Lower leg skin (tissue), 4 donors: ENCODE results near the gene CAMKMT. TPM values are rescaled to one million over a fixed set of nuclear protein-coding genes. Genes with fewer than 3 reads are reported as not detected.

ENCODE experiments used
- DNase-seq, 2 donors: peaks; one replicate each; pipeline ENCODE4 v3.0.0-alpha.2; 2019; ENCODE audit warnings: low spot score in 2 of 2
- H3K4me3 ChIP-seq: fragments of 200-600 bp; sonication (generic); 2 replicates; pipeline ENCODE4 v1.5.1; 2017; ENCODE audit warnings: mild to moderate bottlenecking, low read depth; ENCODE audit not compliant: poor library complexity, severe bottlenecking
- POLR2A ChIP-seq, 2 donors: fragments of 450-650 bp; IDR thresholded peaks; one replicate each; pipeline ENCODE4 v1.6.1; 2016 to 2017; ENCODE audit warnings: antibody characterized with exemption in 2 of 2, mild to moderate bottlenecking in 1 of 2, moderate library complexity in 1 of 2
- WGBS, 2 donors: methylation state at CpG; one replicate each; pipeline ENCODE4 v1.1.5; 2018; 5-methylcytosine and 5-hydroxymethylcytosine counted together
- intact Hi-C: fragments of 100-400 bp; cut with DNase I; formaldehyde crosslinking; loops from one replicate; pipeline ENCODE4 v1.15.0; 2023; ENCODE audit warnings: low total_unique reads
- total RNA-seq, 4 donors: library from RNA; depleted of rRNA; stranded (reverse); fragments of >200 nt; gene quantifications; one replicate each; pipeline ENCODE4 v1.1.0, GENCODE V29; 2016
- TF ChIP-seq, protein P1 (sequence below), 3 donors: fragments of 450-650 bp; IDR thresholded peaks; one replicate each; pipeline ENCODE4 v1.5.1; 2016; ENCODE audit warnings: antibody characterized with exemption in 3 of 3, mild to moderate bottlenecking in 3 of 3, moderate library complexity in 2 of 3

Gene CAMKMT
- total RNA-seq, 4 donors from 2014 or later = 4.2 to 18.3 (median 9.8) TPM

DNA sequence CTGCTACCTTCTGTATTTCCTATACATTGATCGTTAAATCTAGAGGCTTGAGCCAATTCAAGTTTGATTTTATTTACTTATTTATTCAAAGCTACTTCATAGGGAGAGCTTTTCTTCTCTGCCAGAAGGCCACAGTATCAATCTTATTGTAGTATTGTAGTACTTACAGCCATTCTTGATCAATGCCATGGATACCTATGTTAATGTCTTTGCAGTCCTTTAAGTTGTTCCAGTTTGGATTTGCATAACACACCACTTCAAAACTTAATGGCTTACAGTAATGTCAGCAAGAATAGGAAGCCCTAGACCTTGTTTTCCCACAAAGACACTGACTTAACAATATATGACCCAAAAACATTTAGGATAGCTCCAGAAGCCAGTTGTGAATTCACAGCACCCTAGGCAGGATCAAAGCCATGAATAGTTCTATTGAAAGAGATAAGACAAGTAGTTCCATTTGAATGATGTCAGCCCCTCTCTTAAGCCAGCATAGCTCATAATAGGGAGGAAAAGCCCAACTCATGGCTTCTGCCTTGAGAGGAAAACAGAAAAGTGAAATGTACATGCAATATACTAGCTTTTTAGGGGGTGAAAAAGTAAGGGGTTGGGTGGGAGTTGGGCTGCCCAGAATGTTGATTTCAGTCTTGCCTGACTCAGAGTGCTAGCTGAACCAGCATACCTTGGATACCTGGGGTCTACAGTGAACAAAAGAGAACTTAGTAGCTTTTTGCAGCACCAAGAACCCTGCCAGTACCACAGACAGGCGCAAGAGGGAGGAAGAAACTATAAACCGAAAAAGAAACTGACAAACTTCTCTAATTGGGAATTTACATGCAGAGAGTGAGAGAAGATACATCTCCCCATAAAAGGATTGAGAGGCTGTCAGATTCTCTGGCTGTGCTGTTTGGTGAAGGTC, 101.4 kb downstream of the CAMKMT start:
- DNase-seq = no peak

DNA sequence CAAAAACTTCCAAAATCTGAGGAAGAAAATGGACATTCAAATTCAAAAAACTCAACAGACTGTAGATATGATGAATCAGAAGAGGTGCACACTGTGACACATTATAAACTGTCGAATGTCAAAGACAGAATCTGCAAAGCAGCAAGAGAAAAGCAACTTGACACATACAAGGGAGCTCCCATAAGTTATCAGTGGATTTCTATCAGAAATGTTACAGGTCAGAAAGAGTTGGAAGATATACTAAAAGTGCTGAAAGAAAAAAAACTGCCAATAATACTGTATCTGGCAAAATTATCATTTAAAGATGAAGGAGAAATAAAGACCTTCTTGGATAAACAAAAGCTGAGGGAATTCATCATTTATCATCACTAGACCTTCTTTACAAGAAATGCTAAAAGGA, 102.7 kb downstream of the CAMKMT start:
- H3K4me3 ChIP-seq = no peak overlapping the region
- WGBS, 2 donors = 100% methylated on average over 1 of the region's 1 CpG
- intact Hi-C loops = no loop called here
- DNase-seq = no peak
- no peak for TF ChIP-seq POLR2A (IDR thresholded peaks at IDR 0.05)
- TF ChIP-seq, protein P1, sequence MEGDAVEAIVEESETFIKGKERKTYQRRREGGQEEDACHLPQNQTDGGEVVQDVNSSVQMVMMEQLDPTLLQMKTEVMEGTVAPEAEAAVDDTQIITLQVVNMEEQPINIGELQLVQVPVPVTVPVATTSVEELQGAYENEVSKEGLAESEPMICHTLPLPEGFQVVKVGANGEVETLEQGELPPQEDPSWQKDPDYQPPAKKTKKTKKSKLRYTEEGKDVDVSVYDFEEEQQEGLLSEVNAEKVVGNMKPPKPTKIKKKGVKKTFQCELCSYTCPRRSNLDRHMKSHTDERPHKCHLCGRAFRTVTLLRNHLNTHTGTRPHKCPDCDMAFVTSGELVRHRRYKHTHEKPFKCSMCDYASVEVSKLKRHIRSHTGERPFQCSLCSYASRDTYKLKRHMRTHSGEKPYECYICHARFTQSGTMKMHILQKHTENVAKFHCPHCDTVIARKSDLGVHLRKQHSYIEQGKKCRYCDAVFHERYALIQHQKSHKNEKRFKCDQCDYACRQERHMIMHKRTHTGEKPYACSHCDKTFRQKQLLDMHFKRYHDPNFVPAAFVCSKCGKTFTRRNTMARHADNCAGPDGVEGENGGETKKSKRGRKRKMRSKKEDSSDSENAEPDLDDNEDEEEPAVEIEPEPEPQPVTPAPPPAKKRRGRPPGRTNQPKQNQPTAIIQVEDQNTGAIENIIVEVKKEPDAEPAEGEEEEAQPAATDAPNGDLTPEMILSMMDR (IDR thresholded peaks at IDR 0.05) = no peak

More for the DNA sequence above, 101.4 kb downstream of the CAMKMT start:
- H3K4me3 ChIP-seq = no peak overlapping the region
- intact Hi-C loops = no loop called here
- TF ChIP-seq, protein P1 (IDR thresholded peaks at IDR 0.05) = no peak
- TF ChIP-seq POLR2A (IDR thresholded peaks at IDR 0.05) = no peak
- 88 to 98% methylated on average over 3 of the region's 3 CpGs for WGBS, 2 donors

DNA sequence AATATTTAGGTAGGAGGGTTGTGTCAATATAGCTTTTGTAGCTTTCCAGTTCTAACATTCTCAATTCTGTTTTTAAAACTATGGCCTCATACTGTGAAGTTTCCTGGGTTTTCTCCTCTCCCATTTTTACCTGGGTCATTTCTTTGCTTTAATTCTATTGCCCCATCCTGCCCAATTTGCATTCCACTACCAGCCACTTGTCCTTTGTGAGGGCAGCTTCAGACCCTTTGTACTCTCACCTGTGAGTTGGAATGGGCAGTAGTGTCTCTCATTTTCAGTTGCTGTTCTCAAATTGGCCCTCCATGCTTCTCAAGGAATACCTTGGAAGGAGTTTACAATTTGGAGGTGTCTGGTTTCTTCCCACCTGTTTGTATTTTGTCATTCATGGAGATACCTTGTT, 108.4 kb downstream of the CAMKMT start:
- TF ChIP-seq POLR2A (IDR thresholded peaks at IDR 0.05) = no peak
- TF ChIP-seq, protein P1 (IDR thresholded peaks at IDR 0.05) = no peak
- H3K4me3 ChIP-seq = no peak overlapping the region
- intact Hi-C loops = no loop called here
- DNase-seq = no peak

DNA sequence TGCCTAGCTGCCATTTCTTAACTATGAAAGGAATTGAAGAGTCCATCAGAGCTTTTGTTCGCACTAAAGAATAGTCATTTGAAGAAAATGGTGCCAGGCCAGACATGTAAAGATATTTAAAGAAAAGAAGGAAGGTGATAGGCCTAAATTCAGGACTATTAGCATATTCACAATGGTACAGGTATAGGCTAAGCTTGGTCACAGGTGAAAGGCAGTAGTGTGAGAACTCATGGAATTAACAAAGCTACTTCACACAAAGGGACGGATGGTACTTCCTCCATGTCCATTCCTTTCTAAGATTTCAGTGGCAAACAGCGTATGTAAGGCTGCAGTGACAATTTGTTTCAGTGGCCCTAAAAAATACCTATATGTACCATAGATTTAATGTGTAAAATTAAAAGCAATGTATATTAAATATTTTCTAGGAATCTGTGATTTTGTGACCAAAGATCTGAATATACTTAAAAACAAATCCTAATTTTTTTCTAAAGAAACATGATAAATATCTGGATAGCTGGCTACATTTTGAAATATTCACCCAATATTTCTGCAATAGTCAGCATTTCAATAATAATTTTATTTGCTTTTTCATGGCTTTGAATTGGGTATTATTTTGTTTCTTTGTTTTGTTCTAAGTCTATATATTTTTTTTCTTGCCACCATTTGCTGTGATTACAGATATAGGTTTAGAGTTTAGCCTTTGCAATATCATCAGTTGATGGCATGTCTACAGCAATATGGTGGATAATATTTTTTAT, 116.1 kb downstream of the CAMKMT start:
- WGBS, 2 donors = 92 to 93% methylated on average over 3 of the region's 3 CpGs
- intact Hi-C loops = no loop called here

DNA sequence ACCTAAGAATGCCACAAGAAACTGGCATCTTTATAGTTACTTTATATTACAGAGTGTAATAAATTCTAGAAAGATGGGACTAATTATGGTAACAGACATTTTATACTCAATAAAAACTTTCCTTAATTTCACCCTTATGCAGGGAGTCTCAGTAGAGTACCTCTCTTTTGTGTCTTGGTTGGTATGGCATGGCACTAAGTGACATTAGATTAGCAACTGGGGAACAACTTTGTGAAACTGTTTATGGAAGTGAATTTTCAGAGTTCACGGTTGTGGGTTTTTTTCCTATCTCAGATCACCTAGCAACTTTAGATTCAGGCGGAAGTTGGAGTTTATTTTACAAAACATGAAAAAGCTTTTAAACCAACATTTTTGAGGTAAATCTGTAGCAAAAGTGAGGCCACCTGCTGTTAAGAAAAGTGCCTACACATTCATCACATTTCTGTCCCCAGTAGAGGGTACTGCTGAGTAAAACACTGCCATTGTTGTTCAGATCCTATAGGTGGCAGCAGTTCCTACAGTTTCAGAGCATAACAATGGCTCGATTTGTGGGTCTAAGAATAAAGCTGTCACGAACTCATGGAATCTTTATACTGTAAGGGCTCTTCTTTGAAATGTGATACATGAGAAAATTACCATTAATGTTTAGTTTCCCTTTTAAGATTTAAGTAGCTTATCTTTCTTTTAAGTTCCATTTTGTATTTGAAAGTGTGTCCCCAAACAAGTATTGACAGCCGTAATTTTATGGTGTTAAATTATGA, 117.6 kb downstream of the CAMKMT start:
- 19 to 22% methylated on average over 5 of the region's 5 CpGs for WGBS, 2 donors
- DNase-seq = peak in 1 of 2 donors; percentile 43
- H3K4me3 ChIP-seq = no peak overlapping the region
- intact Hi-C loops = no loop called here
- no peak for TF ChIP-seq POLR2A (IDR thresholded peaks at IDR 0.05)
- TF ChIP-seq, protein P1 (IDR thresholded peaks at IDR 0.05) = peak in 1 of 3 donors; percentile 93

More for the DNA sequence above, 116.1 kb downstream of the CAMKMT start:
- H3K4me3 ChIP-seq = no peak overlapping the region
- TF ChIP-seq POLR2A (IDR thresholded peaks at IDR 0.05) = no peak
- TF ChIP-seq, protein P1 (IDR thresholded peaks at IDR 0.05) = no peak
- DNase-seq = no peak
